Muscle layer of colon (tissue), 2 donors: Measurements from ENCODE around the gene CACNA1A.

Source experiments
- H3K27ac ChIP-seq: one replicate; pipeline ENCODE4 v1.7.0; 2013; ENCODE audit warnings: low read depth, mild to moderate bottlenecking, low read length, moderate library complexity
- H3K27me3 ChIP-seq, 2 donors: one replicate each; pipeline ENCODE4 v1.7.0; 2013; ENCODE audit warnings: low read length in 2 of 2, mild to moderate bottlenecking in 2 of 2; ENCODE audit not compliant: insufficient read depth in 2 of 2, control insufficient read depth in 1 of 2
- H3K36me3 ChIP-seq: one replicate; pipeline ENCODE4 v1.7.0; 2013; ENCODE audit warnings: mild to moderate bottlenecking, low read length; ENCODE audit not compliant: insufficient read depth
- H3K4me1 ChIP-seq: one replicate; pipeline ENCODE4 v1.7.0; 2013; ENCODE audit warnings: mild to moderate bottlenecking, low read length; ENCODE audit not compliant: insufficient read depth
- H3K4me3 ChIP-seq, 2 donors: one replicate each; pipeline ENCODE4 v1.7.0; 2013; ENCODE audit warnings: low read length in 2 of 2, low read depth in 1 of 2, mild to moderate bottlenecking in 1 of 2, moderate library complexity in 1 of 2
- H3K9ac ChIP-seq: one replicate; pipeline ENCODE4 v1.7.0; 2013; ENCODE audit warnings: low read length
- H3K9me3 ChIP-seq: one replicate; pipeline ENCODE4 v1.7.0; 2013; ENCODE audit warnings: mild to moderate bottlenecking, low read length
- donor health status: abdominal sarcoma.
- donor health status: Adenocarcinoma of cecum.

The CACNA1A gene

DNA sequence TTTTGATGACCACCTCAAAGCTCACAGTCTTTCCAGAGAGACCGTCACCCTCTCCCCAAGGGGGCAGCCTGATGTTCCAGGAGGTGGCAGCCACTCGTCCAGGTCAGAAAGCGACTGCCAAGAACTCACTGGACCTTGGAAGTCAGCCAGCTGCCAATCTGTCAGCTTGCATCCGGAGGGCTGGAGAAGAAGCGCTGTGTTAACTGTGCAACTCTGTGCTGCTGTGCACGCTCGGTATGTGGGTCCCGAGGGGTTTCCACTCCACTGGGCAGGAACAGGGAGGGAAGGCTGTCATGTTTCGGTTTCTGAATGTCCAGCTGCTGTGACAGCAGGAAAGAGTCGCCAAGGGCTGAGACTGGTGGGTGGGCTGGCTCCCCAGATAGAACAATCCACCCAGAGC is 89.2 kb downstream of the CACNA1A start:
- H3K4me1 ChIP-seq: no peaks in the 10 kb centered on the region
- no peaks in the 10 kb centered on the region for H3K27me3 ChIP-seq
- no peaks in the 10 kb centered on the region for H3K36me3 ChIP-seq
- H3K4me3 ChIP-seq: no peak overlapping the region
- no peak overlapping the region for H3K9ac ChIP-seq
- H3K9me3 ChIP-seq: no peaks in the 10 kb centered on the region
- H3K27ac ChIP-seq: no peak overlapping the region

DNA sequence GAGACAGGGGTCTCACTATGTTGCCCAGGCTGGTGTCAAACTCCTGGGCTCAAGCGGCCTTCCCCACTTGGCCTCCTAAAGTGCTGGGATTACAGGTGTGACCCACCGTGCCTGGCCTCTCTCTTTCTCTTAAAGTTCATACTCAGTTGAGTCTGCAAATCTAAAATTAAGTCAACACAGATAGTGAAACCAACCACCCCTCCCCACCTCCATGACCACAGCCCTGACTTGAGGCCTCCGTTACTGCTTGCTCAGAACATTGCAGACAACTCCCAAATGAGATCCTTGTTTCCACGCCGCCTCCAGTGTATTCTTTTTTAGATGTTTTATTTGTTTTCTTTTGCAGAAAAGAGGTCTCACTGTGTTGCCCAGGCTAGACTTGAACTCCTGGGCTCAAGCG is 94.4 kb downstream of the CACNA1A start:
- H3K9me3 ChIP-seq: no peaks in the 10 kb centered on the region
- H3K27me3 ChIP-seq: no peaks in the 10 kb centered on the region
- H3K9ac ChIP-seq: no peak overlapping the region
- H3K4me3 ChIP-seq: no peak overlapping the region
- H3K4me1 ChIP-seq: no peaks in the 10 kb centered on the region
- H3K36me3 ChIP-seq: no peaks in the 10 kb centered on the region
- H3K27ac ChIP-seq: no peak overlapping the region

- Histone ChIP-seq H3K9me3 (no peaks in the 10 kb centered on the region), H3K4me1 (no peaks in the 10 kb centered on the region), H3K9ac (no peak overlapping the region), H3K27me3 (no peaks in the 10 kb centered on the region), H3K36me3 (no peaks in the 10 kb centered on the region), H3K4me3 (no peak overlapping the region), H3K27ac (no peak overlapping the region)
Measured at GRCh38 chr19:13410946-13411345, 95.3 kb downstream of the CACNA1A start.

- H3K36me3 ChIP-seq: no peaks in the 10 kb centered on the region
- H3K27me3 ChIP-seq: no peaks in the 10 kb centered on the region
- no peak overlapping the region for H3K27ac ChIP-seq
- no peaks in the 10 kb centered on the region for H3K4me1 ChIP-seq
- H3K9ac ChIP-seq: no peak overlapping the region
- no peak overlapping the region for H3K4me3 ChIP-seq
- H3K9me3 ChIP-seq: no peaks in the 10 kb centered on the region
Measured at GRCh38 chr19:13408889-13409518, 97.3 kb downstream of the CACNA1A start.

- no peaks in the 10 kb centered on the region for H3K4me1 ChIP-seq
- H3K27me3 ChIP-seq: no peaks in the 10 kb centered on the region
- H3K36me3 ChIP-seq: no peaks in the 10 kb centered on the region
- no peak overlapping the region for H3K27ac ChIP-seq
- no peaks in the 10 kb centered on the region for H3K9me3 ChIP-seq
- H3K4me3 ChIP-seq: no peak overlapping the region
- no peak overlapping the region for H3K9ac ChIP-seq
Measured at GRCh38 chr19:13404236-13404635, 102.0 kb downstream of the CACNA1A start.

DNA sequence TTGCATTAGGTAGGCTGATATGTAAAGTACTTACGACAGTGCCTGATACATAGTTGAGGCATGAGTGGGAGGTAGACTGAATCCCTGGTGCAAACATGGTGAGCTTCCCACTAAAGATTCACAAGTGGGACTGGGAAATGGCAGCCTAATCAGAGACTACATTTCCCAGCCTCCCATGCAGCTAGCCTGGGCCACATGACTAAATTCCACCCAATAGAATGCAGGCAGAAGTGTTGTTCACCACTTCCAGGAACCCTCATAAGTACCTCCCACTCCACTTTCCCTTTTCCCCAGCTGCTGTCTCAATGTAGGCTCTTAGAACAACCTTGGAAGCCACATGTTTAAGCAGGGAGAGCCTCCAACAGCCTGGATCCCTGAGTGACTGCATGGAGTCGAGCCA is 104.9 kb downstream of the CACNA1A start:
- peaks cover 4% of the 10 kb centered on the region for H3K4me1 ChIP-seq
- no peak overlapping the region for H3K4me3 ChIP-seq
- no peak overlapping the region for H3K27ac ChIP-seq

GRCh38 chr19:13400296-13400695 is 106.0 kb downstream of the CACNA1A start:
- Histone ChIP-seq H3K9ac (no peak overlapping the region), H3K27me3 (peaks cover 0 to 9% of the 10 kb centered on the region in 2 donors), H3K4me1 (peaks cover 6% of the 10 kb centered on the region), H3K9me3 (no peaks in the 10 kb centered on the region), H3K36me3 (no peaks in the 10 kb centered on the region), H3K4me3 (no peak overlapping the region), H3K27ac (no peak overlapping the region)

More for the DNA sequence above, 104.9 kb downstream of the CACNA1A start:
- H3K36me3 ChIP-seq: no peaks in the 10 kb centered on the region
- H3K27me3 ChIP-seq: peaks cover 0 to 3% of the 10 kb centered on the region in 2 donors
- no peaks in the 10 kb centered on the region for H3K9me3 ChIP-seq
- H3K9ac ChIP-seq: no peak overlapping the region

DNA sequence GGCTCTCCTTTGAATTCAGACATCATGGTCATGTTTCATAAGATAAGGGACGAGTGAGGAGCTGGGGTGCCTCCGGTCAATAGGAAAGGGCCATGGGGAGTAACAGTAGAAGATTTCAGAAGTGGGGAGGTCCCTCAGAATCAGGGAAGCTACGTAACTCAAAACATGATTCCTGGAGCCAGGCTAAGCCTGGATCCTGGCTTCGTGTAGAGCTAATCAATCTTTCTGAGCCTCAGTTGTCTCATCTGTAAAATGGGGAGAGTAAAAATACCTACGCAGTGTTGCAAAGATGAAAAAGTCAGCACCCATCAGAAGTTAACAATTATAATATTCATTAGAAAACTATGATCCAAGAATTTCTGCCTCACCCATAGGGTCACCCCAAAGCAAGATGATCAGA is 106.5 kb downstream of the CACNA1A start:
- Histone ChIP-seq H3K4me1 (peaks cover 6% of the 10 kb centered on the region), H3K27ac (no peak overlapping the region), H3K27me3 (peaks cover 0 to 10% of the 10 kb centered on the region in 2 donors)

DNA sequence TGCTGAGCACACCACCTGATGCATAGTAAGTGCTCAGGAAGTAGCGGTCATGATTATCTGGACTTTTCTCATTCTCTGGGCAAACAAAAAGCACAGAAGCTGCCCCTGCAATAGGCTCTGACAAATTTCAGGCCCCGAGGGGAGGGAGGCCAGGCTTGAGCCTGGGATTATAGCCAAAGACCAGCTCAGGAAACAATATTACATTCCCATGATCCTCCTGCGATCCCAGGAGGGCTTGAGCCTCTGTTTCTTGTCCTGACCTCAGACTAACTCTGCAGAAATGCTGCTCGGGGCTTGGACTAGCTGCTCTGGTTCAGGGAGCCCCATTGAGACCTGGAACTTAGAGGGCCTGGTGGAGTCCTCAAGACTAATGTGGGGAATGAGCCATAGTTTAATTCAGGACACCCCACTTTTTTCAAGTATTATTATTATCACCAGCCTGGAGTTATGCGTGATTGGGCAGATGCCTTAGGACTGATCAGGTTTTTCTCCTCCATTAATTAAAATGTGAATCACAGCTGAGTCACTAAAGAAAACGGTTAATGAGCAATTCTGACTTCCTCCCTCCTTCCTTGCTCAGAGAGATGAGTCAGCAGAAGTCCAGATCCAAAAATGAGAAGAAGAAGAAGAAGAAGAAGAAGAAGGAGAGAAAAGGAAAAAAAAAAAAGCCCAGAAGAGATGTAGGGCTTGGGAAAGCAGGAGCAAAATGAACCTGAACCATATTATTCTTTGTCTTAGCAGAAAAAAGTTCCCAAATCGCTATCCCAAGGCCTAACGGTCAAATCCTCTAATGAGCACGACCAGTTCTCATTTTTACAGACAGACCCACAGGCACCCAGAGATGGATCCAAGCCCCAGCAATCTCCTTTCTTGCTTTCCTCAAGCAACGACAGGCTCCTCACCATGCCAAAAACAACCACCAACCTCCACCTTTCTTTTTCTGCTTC is 107.2 kb downstream of the CACNA1A start:
- Histone ChIP-seq H3K9me3 (no peaks in the 10 kb centered on the region), H3K4me1 (peaks cover 6% of the 10 kb centered on the region), H3K36me3 (no peaks in the 10 kb centered on the region), H3K9ac (no peak overlapping the region), H3K4me3 (no peak overlapping the region), H3K27me3 (peaks cover 0 to 10% of the 10 kb centered on the region in 2 donors), H3K27ac (no peak overlapping the region)

More for the DNA sequence above, 106.5 kb downstream of the CACNA1A start:
- H3K36me3 ChIP-seq: no peaks in the 10 kb centered on the region
- no peak overlapping the region for H3K9ac ChIP-seq
- H3K4me3 ChIP-seq: no peak overlapping the region
- H3K9me3 ChIP-seq: no peaks in the 10 kb centered on the region

GRCh38 chr19:13398182-13398581 is 108.1 kb downstream of the CACNA1A start:
- Histone ChIP-seq H3K36me3 (no peaks in the 10 kb centered on the region), H3K9ac (no peak overlapping the region), H3K4me1 (peaks cover 6% of the 10 kb centered on the region), H3K27ac (no peak overlapping the region), H3K9me3 (no peaks in the 10 kb centered on the region), H3K4me3 (no peak overlapping the region), H3K27me3 (peaks cover 0 to 10% of the 10 kb centered on the region in 2 donors)

DNA sequence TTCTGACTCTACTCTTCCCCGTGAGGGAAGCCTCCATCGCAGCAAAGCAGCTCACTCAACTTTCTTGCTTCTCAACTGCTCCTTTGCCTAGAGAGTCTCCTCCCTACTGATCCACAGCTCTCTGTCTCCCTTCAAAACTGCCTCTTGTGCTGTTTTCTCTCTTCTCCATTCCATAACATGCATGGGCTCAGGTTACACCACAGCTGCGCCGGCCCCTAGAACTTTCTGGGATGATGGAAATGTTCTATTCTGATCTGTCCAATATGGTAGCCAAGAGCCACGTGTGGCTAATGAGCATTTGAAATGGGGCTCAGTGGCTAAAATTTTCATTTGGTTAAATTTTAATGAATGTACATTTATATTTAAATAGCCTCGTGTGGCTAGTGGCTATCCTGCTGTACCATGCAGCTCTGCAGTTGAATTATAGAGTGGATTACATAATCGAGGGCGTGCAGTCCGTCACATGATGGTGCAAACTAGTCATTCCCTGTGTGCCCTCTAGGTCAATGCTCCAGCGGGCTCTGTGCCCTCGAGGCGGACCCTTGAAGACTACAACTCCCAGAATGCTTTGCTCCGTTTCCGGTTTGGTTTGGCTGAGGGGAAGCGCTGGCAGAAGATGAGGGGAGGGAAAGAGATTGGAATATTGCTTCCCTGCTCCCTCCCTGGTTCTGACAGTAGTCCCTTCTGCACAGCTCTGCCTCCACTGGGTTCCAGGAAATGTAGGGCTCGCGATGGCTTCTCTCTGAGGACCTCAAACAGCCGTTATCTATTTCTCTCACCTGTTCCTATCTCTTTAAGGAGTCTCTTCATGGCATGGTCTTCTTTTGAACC is 109.8 kb downstream of the CACNA1A start:
- H3K9ac ChIP-seq: no peak overlapping the region
- no peak overlapping the region for H3K27ac ChIP-seq
- H3K4me1 ChIP-seq: peaks cover 6% of the 10 kb centered on the region
- H3K9me3 ChIP-seq: no peaks in the 10 kb centered on the region
- peaks cover 0 to 10% of the 10 kb centered on the region in 2 donors for H3K27me3 ChIP-seq
- no peaks in the 10 kb centered on the region for H3K36me3 ChIP-seq
- no peak overlapping the region for H3K4me3 ChIP-seq
